Mesenchymal stem cell (in vitro differentiated cells and primary cell): ENCODE data around the gene HERC2.
"Not testable (repeated sequence)": the region's sequence is repeated elsewhere in the genome, so short reads cannot be mapped to it uniquely, and the experiment has no call there.

ENCODE experiments used
- DNase-seq: peaks from one replicate; pipeline ENCODE4 v3.0.0-alpha.2; 2013
- H2AFZ ChIP-seq: one replicate; pipeline ENCODE4 v1.6.1; 2013; ENCODE audit warnings: low read depth, mild to moderate bottlenecking, control low read depth, inconsistent platforms, low read length, moderate library complexity
- H2AK5ac ChIP-seq: 2 replicates; pipeline ENCODE4 v1.6.1; 2013; ENCODE audit warnings: low read length, moderate library complexity, mild to moderate bottlenecking, inconsistent platforms; ENCODE audit not compliant: severe bottlenecking
- H2BK120ac ChIP-seq: one replicate; pipeline ENCODE4 v1.6.1; 2013; ENCODE audit warnings: low read depth, mild to moderate bottlenecking, inconsistent platforms, low read length, moderate library complexity
- H2BK12ac ChIP-seq, 2 experiments: one replicate each; pipeline ENCODE4 v1.6.1; 2013; ENCODE audit warnings: inconsistent platforms in 2 of 2, low read length in 2 of 2, mild to moderate bottlenecking in 2 of 2, moderate library complexity in 2 of 2, control low read depth in 1 of 2
- H2BK15ac ChIP-seq: one replicate; pipeline ENCODE4 v1.6.1; 2013; ENCODE audit warnings: mild to moderate bottlenecking, low read depth, inconsistent platforms; ENCODE audit not compliant: poor library complexity, severe bottlenecking
- H2BK5ac ChIP-seq: 2 replicates; pipeline ENCODE4 v1.6.1; 2013; ENCODE audit warnings: low read depth, mild to moderate bottlenecking, low read length, control low read depth, inconsistent platforms; ENCODE audit not compliant: poor library complexity, severe bottlenecking
- H3K14ac ChIP-seq, 2 experiments: one replicate each; pipeline ENCODE4 v1.6.1; 2013; ENCODE audit warnings: inconsistent platforms in 2 of 2, low read length in 2 of 2, control low read depth in 1 of 2, mild to moderate bottlenecking in 1 of 2, moderate library complexity in 1 of 2
- H3K18ac ChIP-seq, 2 experiments: one replicate each; pipeline ENCODE4 v1.6.1; 2013; ENCODE audit warnings: inconsistent platforms in 2 of 2, low read length in 2 of 2, control low read depth in 1 of 2, low read depth in 1 of 2, mild to moderate bottlenecking in 1 of 2
- H3K23ac ChIP-seq, 2 experiments: one replicate each; pipeline ENCODE4 v1.6.1; 2013; ENCODE audit warnings: inconsistent platforms in 2 of 2, low read length in 2 of 2, mild to moderate bottlenecking in 2 of 2, moderate library complexity in 2 of 2, control low read depth in 1 of 2
- H3K27ac ChIP-seq: 2 replicates; pipeline ENCODE4 v1.5.1; 2013; ENCODE audit warnings: mild to moderate bottlenecking, moderate library complexity, low read length, control low read depth, inconsistent platforms; ENCODE audit not compliant: poor library complexity, severe bottlenecking
- H3K27me3 ChIP-seq, 2 experiments: 2 replicates each; pipeline versions ENCODE4 v1.6.1 to v1.7.0; 2013; ENCODE audit warnings: low read length in 2 of 2, mild to moderate bottlenecking in 2 of 2, moderate library complexity in 2 of 2, control low read depth in 1 of 2, inconsistent platforms in 1 of 2; ENCODE audit not compliant: control insufficient read depth in 1 of 2, insufficient read depth in 1 of 2
- H3K36me3 ChIP-seq, 2 experiments: 2 replicates each; pipeline versions ENCODE4 v1.6.1 to v1.7.0; 2013; ENCODE audit warnings: low read length in 2 of 2, control low read depth in 1 of 2, inconsistent platforms in 1 of 2, low read depth in 1 of 2, mild to moderate bottlenecking in 1 of 2; ENCODE audit not compliant: insufficient read depth in 2 of 2, control insufficient read depth in 1 of 2
- H3K4ac ChIP-seq, 2 experiments: one replicate each; pipeline ENCODE4 v1.6.1; 2013; ENCODE audit warnings: inconsistent platforms in 2 of 2, low read length in 2 of 2, mild to moderate bottlenecking in 2 of 2, moderate library complexity in 2 of 2, control low read depth in 1 of 2, low read depth in 1 of 2
- H3K4me1 ChIP-seq: 2 replicates; pipeline ENCODE4 v1.6.1; 2013; ENCODE audit warnings: low read depth, low read length, control low read depth; ENCODE audit not compliant: control insufficient read depth, insufficient read depth
- H3K4me2 ChIP-seq: 2 replicates; pipeline ENCODE4 v1.6.1; 2013; ENCODE audit warnings: low read length, mild to moderate bottlenecking, inconsistent platforms; ENCODE audit not compliant: poor library complexity, severe bottlenecking
- H3K4me3 ChIP-seq, 2 experiments: 2 replicates each; pipeline versions ENCODE4 v1.5.1 to v1.7.0; 2013; ENCODE audit warnings: low read length in 2 of 2, mild to moderate bottlenecking in 2 of 2, control low read depth in 1 of 2, low read depth in 1 of 2; ENCODE audit not compliant: insufficient read depth in 1 of 2
- H3K79me1 ChIP-seq: replicated peaks from 2 replicates; pipeline ENCODE4 v1.6.1; 2013; ENCODE audit warnings: mild to moderate bottlenecking, control low read depth, low read length, inconsistent platforms; ENCODE audit not compliant: poor library complexity, severe bottlenecking
- H3K9ac ChIP-seq: 2 replicates; pipeline ENCODE4 v1.7.0; 2013; ENCODE audit warnings: mild to moderate bottlenecking, low read length, moderate library complexity
- H3K9me3 ChIP-seq: 2 replicates; pipeline ENCODE4 v1.7.0; 2013; ENCODE audit warnings: mild to moderate bottlenecking, low read length; ENCODE audit not compliant: control insufficient read depth
- H4K8ac ChIP-seq: one replicate; pipeline ENCODE4 v1.6.1; 2013; ENCODE audit warnings: inconsistent platforms, mild to moderate bottlenecking, low read length, moderate library complexity
- H4K91ac ChIP-seq: one replicate; pipeline ENCODE4 v1.6.1; 2013; ENCODE audit warnings: mild to moderate bottlenecking, low read length, inconsistent platforms
- WGBS: methylation state at CpG from one replicate; pipeline ENCODE4 v1.1.7; 2013; ENCODE audit warnings: mixed read lengths; 5-methylcytosine and 5-hydroxymethylcytosine counted together

The HERC2 gene

DNA sequence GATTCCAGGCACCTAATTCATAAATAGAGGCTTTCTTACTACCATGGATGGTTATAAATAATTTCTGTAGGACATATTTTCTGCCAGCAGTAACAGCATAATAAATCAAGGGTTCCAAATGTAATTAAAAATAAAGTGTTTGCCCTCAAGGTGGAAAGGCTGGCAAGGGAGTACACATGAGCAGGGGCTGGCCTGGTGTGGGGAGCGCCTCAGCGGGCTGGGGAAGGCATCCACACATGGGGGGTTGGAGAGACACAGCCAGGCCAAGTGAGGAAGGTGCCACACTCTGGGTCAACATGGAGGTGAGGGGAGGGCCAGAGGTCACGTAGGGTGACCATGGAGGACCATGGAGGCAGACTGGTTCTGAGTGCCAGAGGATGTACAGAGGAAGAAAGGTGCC lies 157.1 kb downstream of the HERC2 start:
- Histone ChIP-seq H2BK5ac (no peak overlapping the region), H3K4ac (no peak overlapping the region), H3K14ac (no peak overlapping the region), H3K4me1 (no peaks in the 10 kb centered on the region), H3K79me1 (peaks cover 16% of the 10 kb centered on the region), H3K9ac (no peak overlapping the region), H2AK5ac (no peak overlapping the region), H3K36me3 (peaks cover 45 to 89% of the 10 kb centered on the region in 2 experiments), H3K18ac (no peak overlapping the region), H3K4me2 (no peak overlapping the region), H2AFZ (no peak overlapping the region), H2BK12ac (no peak overlapping the region), H3K4me3 (no peak overlapping the region), H3K27me3 (no peaks in the 10 kb centered on the region), H4K8ac (no peak overlapping the region), H2BK120ac (no peak overlapping the region), H2BK15ac (no peak overlapping the region), H3K27ac (no peak overlapping the region), H4K91ac (no peak overlapping the region), H3K9me3 (no peaks in the 10 kb centered on the region), H3K23ac (no peak overlapping the region)
- 97% methylated on average over 3 of the region's 3 CpGs for WGBS
- no peak for DNase-seq

- no peak overlapping the region for H2BK15ac ChIP-seq
- H3K4me2 ChIP-seq, result no peak overlapping the region
- H2BK12ac ChIP-seq, result no peak overlapping the region
- H2BK5ac ChIP-seq, result no peak overlapping the region
- H2AFZ ChIP-seq, result no peak overlapping the region
- 96% methylated on average over 4 of the region's 4 CpGs for WGBS
- peaks cover 8 to 19% of the 10 kb centered on the region in 2 experiments for H3K36me3 ChIP-seq
- no peak overlapping the region for H3K9ac ChIP-seq
- DNase-seq, result no peak
- no peak overlapping the region for H3K18ac ChIP-seq
- H3K4me1 ChIP-seq, result peaks cover 3% of the 10 kb centered on the region
- H3K9me3 ChIP-seq, result peaks cover 5% of the 10 kb centered on the region
- H2BK120ac ChIP-seq, result no peak overlapping the region
- no peak overlapping the region for H3K14ac ChIP-seq
- no peak overlapping the region for H3K4ac ChIP-seq
- H3K23ac ChIP-seq, result no peak overlapping the region
- no peaks in the 10 kb centered on the region for H3K27me3 ChIP-seq
- no peak overlapping the region for H2AK5ac ChIP-seq
- H4K8ac ChIP-seq, result no peak overlapping the region
- H3K27ac ChIP-seq, result no peak overlapping the region
- peaks cover 6% of the 10 kb centered on the region for H3K79me1 ChIP-seq
- H3K4me3 ChIP-seq, result no peak overlapping the region
- no peak overlapping the region for H4K91ac ChIP-seq
These were observed 167.7 kb downstream of the HERC2 start for GRCh38 chr15:28154283-28154682.

DNA sequence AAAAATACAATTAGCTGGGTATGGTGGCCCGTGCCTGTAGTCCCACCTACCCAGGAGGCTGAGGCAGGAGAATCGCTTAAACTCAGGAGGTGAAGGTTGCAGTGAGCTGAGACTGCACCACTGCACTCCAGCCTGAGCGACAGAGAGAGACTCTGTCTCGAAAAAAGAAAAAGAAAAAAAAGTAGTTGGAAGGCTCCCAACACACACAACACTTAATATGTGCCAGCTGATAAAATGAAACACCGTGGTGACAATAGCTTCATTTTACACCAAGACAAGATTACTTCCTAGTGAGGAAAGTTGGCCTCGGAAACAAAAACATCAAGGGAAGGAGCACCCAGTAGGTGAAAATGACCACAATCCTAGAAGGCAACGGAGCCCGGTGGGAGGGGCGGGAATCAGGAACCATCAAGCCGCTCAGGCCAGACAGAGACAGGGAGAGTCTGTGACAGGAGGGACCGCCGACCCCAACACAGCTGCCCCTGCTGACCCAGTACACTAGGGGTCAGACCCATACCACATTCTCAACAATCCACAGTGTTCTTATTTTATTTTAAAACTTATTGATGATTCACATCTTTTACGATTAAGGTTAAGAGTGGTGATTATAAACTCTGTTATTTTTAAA lies 168.4 kb downstream of the HERC2 start:
- WGBS, result 98% methylated on average over 8 of the region's 13 CpGs
- Histone ChIP-seq H4K8ac (no peak overlapping the region), H3K18ac (no peak overlapping the region), H3K4me1 (peaks cover 3% of the 10 kb centered on the region), H2AK5ac (no peak overlapping the region), H3K14ac (no peak overlapping the region), H3K79me1 (peaks cover 7% of the 10 kb centered on the region), H2BK120ac (no peak overlapping the region), H2BK15ac (no peak overlapping the region), H3K4me3 (no peak overlapping the region), H4K91ac (no peak overlapping the region), H2AFZ (no peak overlapping the region), H2BK12ac (no peak overlapping the region), H3K4me2 (no peak overlapping the region), H3K4ac (no peak overlapping the region), H3K27me3 (no peaks in the 10 kb centered on the region), H3K9me3 (peaks cover 5% of the 10 kb centered on the region), H3K27ac (no peak overlapping the region), H3K9ac (no peak overlapping the region), H3K36me3 (peaks cover 8 to 19% of the 10 kb centered on the region in 2 experiments), H3K23ac (no peak overlapping the region), H2BK5ac (no peak overlapping the region)
- DNase-seq, result no peak

DNA sequence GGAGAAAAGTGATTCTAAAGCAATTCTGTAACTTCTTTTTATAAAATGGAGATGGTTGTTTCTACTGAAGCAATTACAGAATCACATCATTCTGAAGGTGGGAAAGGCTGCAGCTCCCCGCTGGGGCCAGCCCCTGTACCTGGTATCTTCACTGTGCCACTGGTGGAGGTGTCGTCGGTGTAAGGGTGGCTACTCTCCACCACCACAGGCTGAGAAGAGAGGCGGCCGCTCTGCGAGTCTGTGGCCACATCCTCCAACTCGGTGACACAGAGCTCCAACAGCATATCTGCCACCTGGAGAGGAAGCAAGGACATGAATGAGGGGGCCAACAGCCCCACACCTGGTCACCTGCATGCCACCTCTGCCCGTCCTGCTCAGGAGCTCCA lies 169.4 kb downstream of the HERC2 start:
- H2BK120ac ChIP-seq, H3K4me2 ChIP-seq, H2AK5ac ChIP-seq, H3K23ac ChIP-seq, H4K8ac ChIP-seq, H3K4me3 ChIP-seq, H4K91ac ChIP-seq, H2BK12ac ChIP-seq, H3K27ac ChIP-seq, H3K14ac ChIP-seq, H3K27me3 ChIP-seq, H3K4me1 ChIP-seq, H2BK5ac ChIP-seq, H3K4ac ChIP-seq, H3K9me3 ChIP-seq, H2BK15ac ChIP-seq, H3K18ac ChIP-seq, DNase-seq, H2AFZ ChIP-seq, H3K9ac ChIP-seq: not testable (repeated sequence)
- Histone ChIP-seq H3K36me3 (peaks cover 8 to 19% of the 10 kb centered on the region in 2 experiments), H3K79me1 (peaks cover 10% of the 10 kb centered on the region)
- 99% methylated on average over 8 of the region's 8 CpGs for WGBS
